ENCODE results near the gene CEP70.

- no peak for TF ChIP-seq EZH2 (IDR thresholded peaks at IDR 0.05; ENCODE audit: borderline replicate concordance, low read depth, low read length, poor library complexity, severe bottlenecking)
- TF ChIP-seq, protein P1, sequence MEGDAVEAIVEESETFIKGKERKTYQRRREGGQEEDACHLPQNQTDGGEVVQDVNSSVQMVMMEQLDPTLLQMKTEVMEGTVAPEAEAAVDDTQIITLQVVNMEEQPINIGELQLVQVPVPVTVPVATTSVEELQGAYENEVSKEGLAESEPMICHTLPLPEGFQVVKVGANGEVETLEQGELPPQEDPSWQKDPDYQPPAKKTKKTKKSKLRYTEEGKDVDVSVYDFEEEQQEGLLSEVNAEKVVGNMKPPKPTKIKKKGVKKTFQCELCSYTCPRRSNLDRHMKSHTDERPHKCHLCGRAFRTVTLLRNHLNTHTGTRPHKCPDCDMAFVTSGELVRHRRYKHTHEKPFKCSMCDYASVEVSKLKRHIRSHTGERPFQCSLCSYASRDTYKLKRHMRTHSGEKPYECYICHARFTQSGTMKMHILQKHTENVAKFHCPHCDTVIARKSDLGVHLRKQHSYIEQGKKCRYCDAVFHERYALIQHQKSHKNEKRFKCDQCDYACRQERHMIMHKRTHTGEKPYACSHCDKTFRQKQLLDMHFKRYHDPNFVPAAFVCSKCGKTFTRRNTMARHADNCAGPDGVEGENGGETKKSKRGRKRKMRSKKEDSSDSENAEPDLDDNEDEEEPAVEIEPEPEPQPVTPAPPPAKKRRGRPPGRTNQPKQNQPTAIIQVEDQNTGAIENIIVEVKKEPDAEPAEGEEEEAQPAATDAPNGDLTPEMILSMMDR (conservative IDR thresholded peaks at IDR 0.05; ENCODE audit: low read depth, low read length), result no peak
These were observed 117.5 kb downstream of the CEP70 start for GRCh38 chr3:138476526-138476925.
